ENCODE results near the gene DIAPH3. TPM values are rescaled to one million over a fixed set of nuclear protein-coding genes. Genes with fewer than 3 reads are reported as not detected.

DIAPH3 gene
- total RNA-seq, 2 experiments from 2014 or later = 22.5 to 24.1 TPM

- no peak overlapping the region for H3K4me3 Mint-ChIP-seq
- no peaks in the 10 kb centered on the region for H3K27me3 Mint-ChIP-seq
- H3K36me3 Mint-ChIP-seq (ENCODE audit: low read depth) = no peaks in the 10 kb centered on the region
- H3K4me1 Mint-ChIP-seq = no peaks in the 10 kb centered on the region
- no peak for DNase-seq
- H3K9me3 Mint-ChIP-seq = no peaks in the 10 kb centered on the region
- no peak overlapping the region for H3K27ac Mint-ChIP-seq
- POLR2A ChIA-PET = no interaction called here
- CTCF ChIA-PET = no interaction called here
Observed at GRCh38 chr13:59883885-59884284, 279.8 kb downstream of the DIAPH3 start.

- no peak overlapping the region for H3K27ac Mint-ChIP-seq
- CTCF ChIA-PET = no interaction called here
- DNase-seq = no peak
- H3K9me3 Mint-ChIP-seq = no peaks in the 10 kb centered on the region
- POLR2A ChIA-PET = no interaction called here
- H3K36me3 Mint-ChIP-seq (ENCODE audit: low read depth) = peaks cover 8% of the 10 kb centered on the region
- no peaks in the 10 kb centered on the region for H3K27me3 Mint-ChIP-seq
- H3K4me3 Mint-ChIP-seq = no peak overlapping the region
- H3K4me1 Mint-ChIP-seq = no peaks in the 10 kb centered on the region
Observed at GRCh38 chr13:59880468-59880867, 283.3 kb downstream of the DIAPH3 start.

- H3K27me3 Mint-ChIP-seq = no peaks in the 10 kb centered on the region
- ChIA-PET POLR2A (no interaction called here), CTCF (no interaction called here)
- no peaks in the 10 kb centered on the region for H3K9me3 Mint-ChIP-seq
- H3K4me3 Mint-ChIP-seq = no peak overlapping the region
- H3K36me3 Mint-ChIP-seq (ENCODE audit: low read depth) = peaks cover 8% of the 10 kb centered on the region
- no peak for DNase-seq
- H3K4me1 Mint-ChIP-seq = no peaks in the 10 kb centered on the region
- H3K27ac Mint-ChIP-seq = no peak overlapping the region
Observed at GRCh38 chr13:59879281-59879680, 284.4 kb downstream of the DIAPH3 start.

- ChIA-PET CTCF (no interaction called here), POLR2A (no interaction called here)
- Mint-ChIP-seq H3K27ac (no peak overlapping the region), H3K9me3 (no peaks in the 10 kb centered on the region), H3K4me3 (no peak overlapping the region), H3K4me1 (no peaks in the 10 kb centered on the region), H3K27me3 (no peaks in the 10 kb centered on the region), H3K36me3 (ENCODE audit: low read depth) (peaks cover 8% of the 10 kb centered on the region)
- no peak for DNase-seq
Observed at GRCh38 chr13:59877933-59878332, 285.8 kb downstream of the DIAPH3 start.

GRCh38 chr13:59874973-59875372, 288.8 kb downstream of the DIAPH3 start:
- no peaks in the 10 kb centered on the region for H3K4me1 Mint-ChIP-seq
- peaks cover 9% of the 10 kb centered on the region for H3K36me3 Mint-ChIP-seq (ENCODE audit: low read depth)
- no peak overlapping the region for H3K27ac Mint-ChIP-seq
- ChIA-PET CTCF (no interaction called here), POLR2A (no interaction called here)
- H3K27me3 Mint-ChIP-seq = no peaks in the 10 kb centered on the region
- DNase-seq = no peak
- no peak overlapping the region for H3K4me3 Mint-ChIP-seq
- no peaks in the 10 kb centered on the region for H3K9me3 Mint-ChIP-seq

- ChIA-PET POLR2A (no interaction called here), CTCF (no interaction called here)
- H3K27ac Mint-ChIP-seq = no peak overlapping the region
- H3K36me3 Mint-ChIP-seq (ENCODE audit: low read depth) = peaks cover 9% of the 10 kb centered on the region
- no peak overlapping the region for H3K4me3 Mint-ChIP-seq
- H3K9me3 Mint-ChIP-seq = no peaks in the 10 kb centered on the region
- no peaks in the 10 kb centered on the region for H3K4me1 Mint-ChIP-seq
- DNase-seq = no peak
- H3K27me3 Mint-ChIP-seq = no peaks in the 10 kb centered on the region
Observed at GRCh38 chr13:59873856-59874255, 289.9 kb downstream of the DIAPH3 start.

GRCh38 chr13:59873309-59873708, 290.4 kb downstream of the DIAPH3 start:
- DNase-seq = no peak
- H3K4me3 Mint-ChIP-seq = no peak overlapping the region
- ChIA-PET POLR2A (no interaction called here), CTCF (no interaction called here)
- H3K9me3 Mint-ChIP-seq = no peaks in the 10 kb centered on the region
- no peak overlapping the region for H3K27ac Mint-ChIP-seq
- peaks cover 9% of the 10 kb centered on the region for H3K36me3 Mint-ChIP-seq (ENCODE audit: low read depth)
- H3K4me1 Mint-ChIP-seq = no peaks in the 10 kb centered on the region
- H3K27me3 Mint-ChIP-seq = no peaks in the 10 kb centered on the region

- no peak for DNase-seq
- H3K4me1 Mint-ChIP-seq = no peaks in the 10 kb centered on the region
- ChIA-PET POLR2A (no interaction called here), CTCF (no interaction called here)
- H3K9me3 Mint-ChIP-seq = no peaks in the 10 kb centered on the region
- H3K27ac Mint-ChIP-seq = no peak overlapping the region
- no peaks in the 10 kb centered on the region for H3K27me3 Mint-ChIP-seq
- no peak overlapping the region for H3K4me3 Mint-ChIP-seq
- H3K36me3 Mint-ChIP-seq (ENCODE audit: low read depth) = peaks cover 1% of the 10 kb centered on the region
Observed at GRCh38 chr13:59867867-59868266, 295.9 kb downstream of the DIAPH3 start.

GRCh38 chr13:59865398-59865797, 298.3 kb downstream of the DIAPH3 start:
- DNase-seq = no peak
- ChIA-PET POLR2A (no interaction called here), CTCF (no interaction called here)
- H3K27me3 Mint-ChIP-seq = no peaks in the 10 kb centered on the region
- no peak overlapping the region for H3K27ac Mint-ChIP-seq
- no peaks in the 10 kb centered on the region for H3K9me3 Mint-ChIP-seq
- H3K4me3 Mint-ChIP-seq = no peak overlapping the region
- no peaks in the 10 kb centered on the region for H3K4me1 Mint-ChIP-seq
- H3K36me3 Mint-ChIP-seq (ENCODE audit: low read depth) = peaks cover 4% of the 10 kb centered on the region

GRCh38 chr13:59863621-59864020, 300.1 kb downstream of the DIAPH3 start:
- Mint-ChIP-seq H3K4me3 (no peak overlapping the region), H3K27ac (no peak overlapping the region), H3K9me3 (no peaks in the 10 kb centered on the region), H3K4me1 (no peaks in the 10 kb centered on the region), H3K36me3 (ENCODE audit: low read depth) (peaks cover 4% of the 10 kb centered on the region), H3K27me3 (no peaks in the 10 kb centered on the region)
- no peak for DNase-seq
- ChIA-PET POLR2A (no interaction called here), CTCF (no interaction called here)

- Mint-ChIP-seq H3K4me3 (no peak overlapping the region), H3K27me3 (no peaks in the 10 kb centered on the region), H3K36me3 (ENCODE audit: low read depth) (peaks cover 8% of the 10 kb centered on the region), H3K4me1 (no peaks in the 10 kb centered on the region), H3K27ac (no peak overlapping the region), H3K9me3 (no peaks in the 10 kb centered on the region)
- ChIA-PET CTCF (no interaction called here), POLR2A (no interaction called here)
- no peak for DNase-seq
Observed at GRCh38 chr13:59861676-59862075, 302.1 kb downstream of the DIAPH3 start.

GRCh38 chr13:59856281-59856810, 307.4 kb downstream of the DIAPH3 start:
- DNase-seq = no peak

GRCh38 chr13:59846845-59847620, 316.7 kb downstream of the DIAPH3 start:
- Mint-ChIP-seq H3K9me3 (peaks cover 4% of the 10 kb centered on the region), H3K36me3 (ENCODE audit: low read depth) (peaks cover 3% of the 10 kb centered on the region), H3K27ac (no peak overlapping the region), H3K4me3 (no peak overlapping the region), H3K4me1 (no peaks in the 10 kb centered on the region), H3K27me3 (no peaks in the 10 kb centered on the region)
- DNase-seq = no peak
- ChIA-PET POLR2A (no interaction called here), CTCF (no interaction called here)

More at GRCh38 chr13:59856281-59856810, 307.4 kb downstream of the DIAPH3 start:
- H3K27ac Mint-ChIP-seq = no peak overlapping the region
- peaks cover 12% of the 10 kb centered on the region for H3K36me3 Mint-ChIP-seq (ENCODE audit: low read depth)
- no peak overlapping the region for H3K4me3 Mint-ChIP-seq
- peaks cover under 1% of the 10 kb centered on the region for H3K9me3 Mint-ChIP-seq
- ChIA-PET CTCF (no interaction called here), POLR2A (no interaction called here)
- no peaks in the 10 kb centered on the region for H3K4me1 Mint-ChIP-seq
- no peaks in the 10 kb centered on the region for H3K27me3 Mint-ChIP-seq

- no peaks in the 10 kb centered on the region for H3K4me1 Mint-ChIP-seq
- CTCF ChIA-PET = no interaction called here
- no peak overlapping the region for H3K27ac Mint-ChIP-seq
- H3K9me3 Mint-ChIP-seq = no peaks in the 10 kb centered on the region
- H3K4me3 Mint-ChIP-seq = no peak overlapping the region
- POLR2A ChIA-PET = no interaction called here
- H3K36me3 Mint-ChIP-seq (ENCODE audit: low read depth) = no peaks in the 10 kb centered on the region
- no peaks in the 10 kb centered on the region for H3K27me3 Mint-ChIP-seq
- no peak for DNase-seq
Observed at GRCh38 chr13:59843040-59843439, 320.7 kb downstream of the DIAPH3 start.
